GM19351 (cell line): ENCODE data around the gene BET1L.
A peak's percentile ranks its signal among the peaks of the same experiment; 100 is the strongest.
"Not testable (repeated sequence)": the region's sequence is repeated elsewhere in the genome, so short reads cannot be mapped to it uniquely, and the experiment has no call there.

ENCODE experiments used
- ATAC-seq: cut with Tn5 transposase; IDR thresholded peaks from one replicate; pipeline ENCODE4 v1.9.1; 2021; ENCODE audit warnings: mild to moderate bottlenecking, moderate library complexity; ENCODE audit not compliant: unreplicated experiment

BET1L gene

GRCh38 chr11:198236-198806, 8.9 kb downstream of the BET1L start:
- no peak for ATAC-seq

DNA sequence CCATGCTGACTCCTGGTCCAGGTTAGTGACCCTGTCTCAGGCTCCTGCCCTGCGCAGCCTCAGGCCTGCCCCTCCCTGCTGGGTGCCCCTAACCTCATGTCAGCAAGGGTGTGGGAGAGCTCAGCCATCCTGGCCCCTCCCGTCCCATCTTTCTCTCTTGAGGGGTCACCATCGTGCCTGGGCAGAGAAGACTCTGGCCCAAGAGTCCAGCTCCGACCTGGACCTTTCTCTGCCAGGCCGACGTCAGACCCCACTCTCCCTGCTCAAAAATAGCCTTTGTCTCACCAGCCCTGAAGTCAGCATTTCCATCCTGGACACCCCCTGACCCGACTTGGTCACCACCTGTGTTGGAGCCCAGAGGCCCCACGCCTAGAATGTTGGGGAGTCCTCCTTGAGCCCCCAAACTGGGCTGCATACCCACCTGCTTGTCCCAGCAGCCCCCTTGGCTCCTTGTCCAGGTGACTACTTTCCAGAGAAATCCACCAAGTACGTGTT, 9.4 kb downstream of the BET1L start:
- no peak for ATAC-seq

- no peak for ATAC-seq
Observed at GRCh38 chr11:196786-197731, 10.1 kb downstream of the BET1L start.

DNA sequence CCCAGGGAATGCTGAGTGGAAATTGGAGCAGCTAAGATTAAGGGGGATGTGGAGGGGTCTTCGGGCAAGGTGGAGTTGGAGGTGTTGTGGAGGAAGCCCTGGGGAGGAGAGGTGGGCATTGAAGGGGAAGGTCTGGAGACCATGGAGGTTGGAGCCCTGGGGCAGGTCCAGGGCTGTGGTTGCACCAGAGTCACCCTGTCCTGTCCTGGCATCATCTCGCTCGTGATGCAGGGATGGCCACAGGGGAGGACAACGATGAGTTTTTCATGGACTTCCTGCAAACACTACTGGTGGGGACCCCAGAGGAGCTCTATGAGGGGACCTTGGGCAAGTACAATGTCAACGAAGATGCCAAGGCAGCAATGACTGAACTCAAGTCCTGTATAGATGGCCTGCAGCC, 13.7 kb downstream of the BET1L start:
- not testable (repeated sequence) for ATAC-seq

GRCh38 chr11:192674-193128, 14.5 kb downstream of the BET1L start, which contains the start of gene SCGB1C1:
Gene SCGB1C1 (plus strand): TSS chr11:193078. CDS start chr11:193100, 22 bp downstream.
- ATAC-seq: not testable (repeated sequence)

DNA sequence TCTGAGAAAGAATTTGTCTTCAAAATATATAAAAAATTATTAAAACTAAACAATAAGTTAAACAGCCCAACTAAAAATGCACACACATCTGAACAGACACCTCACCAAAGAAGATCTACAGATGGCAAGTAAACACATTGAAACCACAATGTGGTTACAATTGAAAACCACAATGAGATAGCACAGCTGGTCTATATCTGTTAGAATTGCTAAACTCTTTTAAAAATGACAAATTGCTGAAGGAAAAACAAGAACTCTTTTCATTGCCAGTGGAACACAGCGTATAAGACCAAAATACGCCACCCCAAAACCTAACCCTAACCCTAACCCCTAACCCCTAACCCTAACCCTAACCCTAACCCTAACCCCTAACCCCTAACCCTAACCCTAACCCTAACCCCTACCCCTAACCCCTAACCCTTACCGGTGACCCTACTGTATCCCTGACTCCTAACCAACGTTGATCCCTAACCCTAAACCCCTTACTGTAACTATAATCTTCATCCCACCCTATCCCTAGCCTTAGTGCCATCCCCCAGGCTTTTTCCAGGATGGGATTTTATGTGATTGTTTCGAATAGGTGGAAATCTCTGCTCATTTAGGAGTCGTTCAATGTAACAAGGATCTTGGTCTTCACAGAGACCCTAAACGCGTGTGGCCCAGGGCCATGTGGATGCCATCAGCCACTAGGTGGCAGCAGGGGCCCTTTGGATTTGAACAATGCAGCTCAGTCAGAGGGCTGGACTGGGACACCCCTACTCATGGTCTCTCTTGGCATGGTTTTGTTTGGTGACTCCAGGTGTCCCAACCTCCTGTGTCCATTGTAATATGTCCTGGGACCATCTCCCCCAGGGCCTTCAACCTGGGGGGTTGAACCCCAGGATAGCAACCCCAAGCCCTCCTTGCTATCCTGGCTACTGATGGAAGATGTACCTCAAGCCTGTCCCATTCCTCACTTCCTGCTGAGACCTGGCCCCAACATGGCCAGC, 15.4 kb downstream of the BET1L start:
- not testable (repeated sequence) for ATAC-seq

- not testable (repeated sequence) for ATAC-seq
Observed at GRCh38 chr11:190546-190945, 16.7 kb downstream of the BET1L start.

- ATAC-seq: peak; percentile 83
Observed at GRCh38 chr11:189843-190311, 17.3 kb downstream of the BET1L start.

- ATAC-seq: peak; percentile 5
Observed at GRCh38 chr11:189200-189783, 17.9 kb downstream of the BET1L start.

DNA sequence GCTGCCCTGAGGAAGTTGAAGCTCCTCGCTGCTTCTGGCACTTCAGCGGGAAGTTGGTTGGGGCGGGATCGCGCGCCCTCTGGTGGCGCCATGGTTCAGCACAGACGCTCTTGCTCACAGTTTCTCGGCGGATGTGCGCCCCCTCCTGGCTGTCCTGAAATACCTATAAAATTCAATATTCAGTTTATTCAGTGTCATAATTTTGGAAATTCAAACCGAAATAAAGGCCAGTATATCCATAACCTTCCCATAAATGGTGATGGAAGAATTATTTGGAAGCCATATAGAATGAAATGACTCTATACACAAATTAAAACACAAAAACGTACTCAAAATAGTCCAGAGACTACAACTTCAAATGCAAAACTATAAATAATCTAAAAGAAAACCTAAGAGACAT, 27.0 kb downstream of the BET1L start:
- ATAC-seq: not testable (repeated sequence)
